Activated naive CD4-positive, alpha-beta T cell treated with anti-CD3 and anti-CD28 coated beads, Interleukin-2, amount 50 U/mL, for 72 hours (primary cell): Measurements from ENCODE around the gene MFRP. TPM values are rescaled to one million over a fixed set of nuclear protein-coding genes. Genes with fewer than 3 reads are reported as not detected.

Source experiments
- ATAC-seq, 2 donors: fragments of 150-1000 bp; cut with Tn5 transposase; 2 replicates each; pipeline ENCODE4 v1.10.0; 2021; ENCODE audit warnings: mild to moderate bottlenecking in 2 of 2, moderate library complexity in 2 of 2
- DNase-seq, 2 donors: peaks; one replicate each; pipeline ENCODE4 v3.0.0; 2021 to 2022; ENCODE audit warnings: low spot score in 2 of 2
- H3K27ac Mint-ChIP-seq, 2 donors: one replicate each; pipeline ENCODE4 v1.8.0; 2022; ENCODE audit warnings: mild to moderate bottlenecking in 2 of 2, mixed read lengths in 2 of 2
- H3K36me3 Mint-ChIP-seq, 2 donors: one replicate each; pipeline ENCODE4 v1.8.0; 2022; ENCODE audit warnings: mixed read lengths in 2 of 2
- H3K9me3 Mint-ChIP-seq, 2 donors: one replicate each; pipeline ENCODE4 v1.8.0; 2022; ENCODE audit warnings: mixed read lengths in 2 of 2
- total RNA-seq, 2 donors: library from RNA; stranded (reverse); gene quantifications; one replicate each; pipeline ENCODE4 v1.2.3, GENCODE V29; 2022

The MFRP gene
- total RNA-seq, 2 donors from 2014 or later: not detected

GRCh38 chr11:119347242-119347641, 737 bp upstream of the MFRP start:
- H3K36me3 Mint-ChIP-seq: no peaks in the 10 kb centered on the region
- no peak for DNase-seq
- ATAC-seq: no peak
- H3K9me3 Mint-ChIP-seq: no peaks in the 10 kb centered on the region
- H3K27ac Mint-ChIP-seq: peak overlapping the region in 1 of 2 donors; percentile 29

GRCh38 chr11:119345685-119346084, 820 bp downstream of the MFRP start:
- Mint-ChIP-seq H3K27ac (no peak overlapping the region), H3K36me3 (no peaks in the 10 kb centered on the region), H3K9me3 (no peaks in the 10 kb centered on the region)
- DNase-seq (no peak), ATAC-seq (no peak)

DNA sequence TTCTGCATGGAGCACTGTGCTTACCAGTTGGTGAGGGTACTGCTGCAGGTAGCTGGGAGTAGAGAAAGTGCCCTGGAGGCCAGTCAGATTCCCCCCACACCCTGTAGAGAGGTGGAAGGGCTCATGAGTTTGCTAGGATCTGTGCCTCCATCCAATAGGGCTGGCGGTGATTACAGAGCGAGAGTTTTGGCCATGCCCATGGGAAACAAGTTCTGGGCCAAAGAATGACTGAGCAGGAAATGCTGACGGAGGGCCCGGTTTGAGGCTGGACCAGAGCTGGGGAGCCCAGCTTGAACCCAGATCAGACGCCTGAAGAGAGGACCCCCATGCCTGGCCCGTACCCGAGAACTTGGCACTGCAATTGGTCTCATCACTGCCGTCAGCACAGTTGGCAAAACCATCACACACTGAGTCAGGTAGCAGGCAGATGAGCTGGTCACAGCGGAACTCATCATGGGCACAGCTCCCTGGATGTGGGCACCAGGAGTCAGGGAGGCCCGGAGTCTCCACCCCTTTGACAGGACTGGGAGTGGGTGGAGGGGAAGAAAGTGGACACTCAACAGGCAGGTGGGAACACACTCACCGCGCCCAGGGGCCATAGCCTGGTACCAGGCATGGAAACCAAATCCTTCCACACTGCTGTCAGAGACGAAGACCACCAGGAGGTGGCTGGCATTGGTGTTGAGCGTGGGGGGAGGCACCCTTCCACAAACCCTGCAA, 2.1 kb downstream of the MFRP start:
- Mint-ChIP-seq H3K27ac (no peak overlapping the region), H3K36me3 (peaks cover 0 to under 1% of the 10 kb centered on the region in 2 donors), H3K9me3 (no peaks in the 10 kb centered on the region)
- DNase-seq (no peak), ATAC-seq (no peak)

DNA sequence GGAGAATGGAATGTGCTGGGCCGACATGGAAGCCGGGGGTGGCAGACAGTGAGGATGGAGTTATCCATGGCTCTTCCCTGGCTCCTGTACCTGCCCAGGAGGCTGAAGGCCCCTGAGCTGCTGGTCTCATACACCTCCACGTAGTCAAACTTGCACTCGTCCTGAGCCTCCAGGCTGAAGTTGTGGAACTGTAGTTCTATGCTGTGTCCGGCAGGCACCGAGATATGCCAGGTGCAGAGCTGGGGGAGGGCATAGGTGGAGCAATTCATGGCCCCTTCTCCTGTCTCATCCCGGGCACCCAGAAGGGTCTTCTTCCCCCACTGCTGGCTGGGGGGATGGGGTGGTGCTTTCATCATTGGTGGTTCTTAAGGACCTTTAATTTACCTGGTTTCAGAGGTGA, 2.8 kb downstream of the MFRP start:
- H3K36me3 Mint-ChIP-seq: peaks cover 0 to 5% of the 10 kb centered on the region in 2 donors
- no peak overlapping the region for H3K27ac Mint-ChIP-seq
- DNase-seq (no peak), ATAC-seq (no peak)
- no peaks in the 10 kb centered on the region for H3K9me3 Mint-ChIP-seq

DNA sequence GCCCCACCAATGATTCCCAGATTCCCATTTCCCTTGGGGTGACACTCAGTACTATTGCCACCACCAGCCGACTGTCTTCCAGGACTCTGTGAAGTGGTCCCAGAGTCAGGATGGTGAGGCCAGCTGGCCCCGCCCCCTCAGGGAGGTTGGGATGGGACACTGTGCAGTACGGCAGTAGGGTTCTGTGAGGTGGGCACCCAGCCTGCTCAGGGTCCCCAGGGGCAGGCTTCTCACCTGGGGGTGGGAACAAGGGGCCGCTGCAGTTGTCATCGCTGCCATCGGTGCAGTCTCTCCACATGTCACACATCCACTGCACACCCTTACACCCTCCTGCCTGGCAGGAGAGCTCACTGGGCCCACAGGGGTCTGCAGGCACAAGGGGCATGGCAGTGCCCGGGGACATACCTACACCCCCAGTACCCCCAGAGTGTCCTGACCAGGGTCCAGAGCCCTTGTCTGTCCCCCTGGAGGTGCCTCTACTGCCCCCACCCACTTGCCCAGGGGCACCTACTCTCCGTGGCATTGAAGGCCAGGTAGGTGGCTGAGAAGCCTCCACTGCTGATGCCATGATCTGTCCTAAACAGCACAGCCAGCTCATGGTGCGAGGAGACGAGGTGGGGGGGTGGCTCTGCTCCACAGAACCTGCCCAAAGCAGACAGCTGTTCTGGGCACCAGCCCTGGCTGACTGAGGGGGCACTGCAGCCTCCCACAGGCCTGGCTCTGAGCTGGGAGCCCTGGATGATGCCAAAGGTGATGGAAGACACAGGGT, 4.0 kb downstream of the MFRP start:
- Mint-ChIP-seq H3K36me3 (peaks cover 0 to 5% of the 10 kb centered on the region in 2 donors), H3K27ac (no peak overlapping the region), H3K9me3 (no peaks in the 10 kb centered on the region)
- ATAC-seq (no peak), DNase-seq (no peak)

GRCh38 chr11:119342023-119342300, 4.5 kb downstream of the MFRP start:
- no peak for ATAC-seq
- Mint-ChIP-seq H3K9me3 (no peaks in the 10 kb centered on the region), H3K27ac (no peak overlapping the region), H3K36me3 (peaks cover 0 to 5% of the 10 kb centered on the region in 2 donors)
- no peak for DNase-seq

GRCh38 chr11:119341222-119342022, 5.1 kb downstream of the MFRP start:
- no peaks in the 10 kb centered on the region for H3K9me3 Mint-ChIP-seq
- ATAC-seq (no peak), DNase-seq (no peak)
- peaks cover 0 to 5% of the 10 kb centered on the region in 2 donors for H3K36me3 Mint-ChIP-seq
- no peak overlapping the region for H3K27ac Mint-ChIP-seq

DNA sequence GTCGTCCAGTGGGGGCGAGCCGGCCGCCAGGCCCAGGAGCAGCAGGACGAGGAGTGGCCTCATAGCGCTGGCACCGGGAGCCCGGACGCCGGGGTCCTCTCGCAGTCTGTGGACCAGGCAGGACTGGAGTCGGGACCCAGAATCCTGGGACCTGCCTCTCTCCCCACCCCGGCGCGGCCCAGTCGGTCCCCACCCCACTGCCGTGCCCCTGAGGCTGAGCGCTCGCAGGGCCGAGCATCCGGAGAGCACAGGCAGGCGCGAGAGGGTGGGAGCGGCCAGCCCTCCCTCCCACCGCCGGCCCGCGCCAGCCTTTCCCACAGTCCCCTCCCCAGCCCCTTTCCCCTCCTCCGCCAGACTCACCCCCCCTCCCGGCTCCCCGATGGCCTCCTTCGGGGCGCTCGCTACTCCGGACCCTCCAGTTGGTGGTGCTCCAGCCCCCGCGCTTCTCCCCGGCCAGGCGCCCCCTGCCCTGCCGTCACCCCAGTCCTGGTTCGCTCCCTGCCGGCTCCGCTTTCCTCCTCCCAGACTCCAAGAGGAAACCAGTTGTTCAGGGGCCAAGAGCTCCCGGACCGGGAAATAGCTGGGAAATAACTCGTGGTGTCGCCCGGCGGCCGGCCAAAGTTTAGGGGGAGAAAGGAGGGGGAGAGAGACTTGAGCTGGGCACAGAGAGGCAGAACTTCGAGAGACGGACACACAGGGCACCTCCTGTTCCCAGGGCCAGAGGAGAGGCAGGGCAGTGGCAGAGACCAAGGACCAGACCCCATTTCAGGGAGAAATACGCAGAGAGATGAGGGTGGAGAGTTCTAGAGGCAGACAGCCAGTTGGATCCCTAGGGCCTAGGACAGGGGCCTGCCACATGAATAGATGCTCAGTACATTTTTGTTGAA, 5.9 kb downstream of the MFRP start, which contains the start of gene C1QTNF5:
C1QTNF5 (minus strand) TSS at position 549 of the 887 bp plus-strand sequence; CDS start at position 63, 486 bp downstream.
- Mint-ChIP-seq H3K36me3 (peaks cover 0 to 7% of the 10 kb centered on the region in 2 donors), H3K27ac (no peak within 1 kb of the TSS)
- ATAC-seq: no peak

DNA sequence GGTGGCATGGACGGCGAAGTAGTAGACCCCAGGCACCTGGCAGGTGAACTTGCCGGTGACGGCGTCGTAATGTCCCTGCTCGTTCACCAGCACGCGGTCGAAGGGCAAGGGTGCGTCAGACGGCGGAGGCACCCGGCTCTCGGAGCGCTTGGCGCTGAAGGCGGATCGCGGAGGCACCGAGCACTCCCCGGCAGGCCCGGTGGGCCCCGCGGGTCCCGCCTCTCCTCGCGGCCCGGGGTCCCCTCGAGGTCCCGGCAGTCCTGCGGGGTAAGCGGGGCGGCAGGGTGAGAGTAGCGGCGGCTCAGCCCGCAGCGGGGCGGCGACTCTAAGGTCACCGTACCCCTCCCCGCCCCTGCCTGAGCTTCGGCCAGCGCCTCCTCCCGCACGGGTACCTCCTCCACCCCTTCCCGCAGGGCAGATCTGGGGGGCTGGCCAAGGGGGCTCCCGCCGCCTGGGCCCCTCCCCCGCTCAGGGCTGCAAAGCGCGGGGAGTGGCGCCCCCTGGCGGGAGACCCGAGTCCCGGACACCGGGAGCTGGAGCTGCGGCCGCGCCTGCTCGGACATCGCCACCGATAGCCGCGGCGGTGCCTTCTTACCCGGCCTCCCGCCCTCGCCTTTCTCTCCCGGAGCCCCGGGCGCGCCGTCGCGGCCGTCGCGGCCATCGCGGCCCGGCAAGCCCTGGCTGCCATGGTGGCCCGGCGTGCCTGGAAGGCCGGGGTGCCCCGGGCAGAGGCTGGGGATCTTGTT, 6.7 kb downstream of the MFRP start:
- DNase-seq: peak in 1 of 2 donors; percentile 72
- peak; percentile 30 to 44 for ATAC-seq
- no peaks in the 10 kb centered on the region for H3K9me3 Mint-ChIP-seq
- H3K27ac Mint-ChIP-seq: no peak overlapping the region
- peaks cover 4 to 15% of the 10 kb centered on the region in 2 donors for H3K36me3 Mint-ChIP-seq

More for the DNA sequence above, 5.9 kb downstream of the MFRP start, which contains the start of gene C1QTNF5:
- H3K9me3 Mint-ChIP-seq: no peaks in the 10 kb centered on the region
- DNase-seq: no peak

- ATAC-seq: no peak
- Mint-ChIP-seq H3K9me3 (no peaks in the 10 kb centered on the region), H3K36me3 (peaks cover 8 to 18% of the 10 kb centered on the region in 2 donors), H3K27ac (no peak overlapping the region)
- DNase-seq: no peak
Observed at GRCh38 chr11:119338965-119339588, 7.4 kb downstream of the MFRP start.

DNA sequence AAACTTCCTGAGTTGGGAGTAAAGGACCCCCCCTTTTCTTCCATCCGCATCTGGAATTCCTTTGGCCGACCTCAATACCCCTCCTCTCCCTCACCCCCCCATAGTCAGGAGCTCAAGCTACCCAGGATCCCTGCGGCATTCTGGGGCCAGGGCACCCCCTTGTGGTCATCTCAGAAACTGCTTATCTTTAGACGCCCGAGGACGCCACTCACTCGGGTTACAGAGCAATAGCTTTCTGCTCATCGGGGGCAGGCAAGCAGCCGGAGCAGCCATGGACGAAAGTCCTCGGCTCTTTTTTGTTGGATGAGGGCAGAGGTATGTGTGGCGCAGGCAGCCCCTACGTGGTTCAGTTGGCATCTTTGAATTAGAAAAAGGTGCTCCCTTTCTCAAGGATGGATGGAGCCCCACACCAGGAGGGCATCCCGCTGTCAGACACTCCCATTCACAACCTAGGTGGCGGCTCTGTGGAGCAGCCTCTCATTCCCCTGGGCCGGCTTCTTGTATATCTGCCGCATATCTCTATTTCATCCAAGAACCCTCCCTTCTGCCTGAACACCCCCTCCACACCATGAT, 8.1 kb downstream of the MFRP start:
- DNase-seq (peak in 1 of 2 donors; percentile 82), ATAC-seq (peak; percentile 25 to 45)
- no peak overlapping the region for H3K27ac Mint-ChIP-seq
- no peaks in the 10 kb centered on the region for H3K9me3 Mint-ChIP-seq
- H3K36me3 Mint-ChIP-seq: peaks cover 8 to 18% of the 10 kb centered on the region in 2 donors

DNA sequence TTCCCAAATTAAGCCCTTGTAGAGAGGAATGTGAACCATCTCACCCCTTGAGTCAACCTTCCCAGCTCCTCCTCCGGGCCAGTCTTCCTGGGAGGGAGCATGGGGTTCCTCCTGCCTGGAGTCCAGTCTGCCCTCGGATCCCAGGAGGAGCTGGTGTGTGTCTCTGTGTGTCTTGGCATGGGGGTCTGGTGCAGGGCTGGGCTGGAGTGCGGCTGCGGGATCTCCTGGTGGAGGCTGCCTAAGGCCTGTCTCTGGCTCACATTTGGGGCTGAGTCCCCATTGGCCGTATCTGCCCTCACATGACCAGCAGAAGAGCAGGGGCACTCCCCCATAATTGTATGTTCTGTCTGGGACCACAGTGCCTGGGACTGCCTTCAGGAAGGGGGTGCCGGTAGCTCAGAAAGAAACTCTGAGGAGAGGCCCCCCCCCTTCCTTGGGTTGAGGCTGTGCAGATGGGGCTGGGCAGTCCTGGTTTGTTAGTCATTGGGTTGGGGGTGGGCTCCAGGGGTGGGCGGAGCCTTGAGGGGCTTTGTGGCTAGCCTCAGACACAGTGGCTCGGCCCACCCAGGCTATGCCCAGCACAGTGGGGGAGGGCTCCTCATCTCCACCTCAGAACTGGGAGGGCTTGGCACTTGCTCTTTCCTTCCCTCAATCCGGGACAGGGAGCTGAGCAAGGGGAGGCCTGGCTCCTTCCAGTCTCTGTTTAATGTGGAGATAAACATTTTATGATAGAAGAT, 8.8 kb downstream of the MFRP start:
- DNase-seq (no peak), ATAC-seq (no peak)
- H3K9me3 Mint-ChIP-seq: no peaks in the 10 kb centered on the region
- peaks cover 8 to 18% of the 10 kb centered on the region in 2 donors for H3K36me3 Mint-ChIP-seq
- H3K27ac Mint-ChIP-seq: no peak overlapping the region

- H3K36me3 Mint-ChIP-seq: peaks cover 8 to 18% of the 10 kb centered on the region in 2 donors
- no peak overlapping the region for H3K27ac Mint-ChIP-seq
Observed at GRCh38 chr11:119336744-119337469, 9.6 kb downstream of the MFRP start.

More at GRCh38 chr11:119336744-119337469, 9.6 kb downstream of the MFRP start:
- H3K9me3 Mint-ChIP-seq: no peaks in the 10 kb centered on the region
- DNase-seq (no peak), ATAC-seq (no peak)
